ENCODE results near the gene PRKAR1B.

PRKAR1B gene

DNA sequence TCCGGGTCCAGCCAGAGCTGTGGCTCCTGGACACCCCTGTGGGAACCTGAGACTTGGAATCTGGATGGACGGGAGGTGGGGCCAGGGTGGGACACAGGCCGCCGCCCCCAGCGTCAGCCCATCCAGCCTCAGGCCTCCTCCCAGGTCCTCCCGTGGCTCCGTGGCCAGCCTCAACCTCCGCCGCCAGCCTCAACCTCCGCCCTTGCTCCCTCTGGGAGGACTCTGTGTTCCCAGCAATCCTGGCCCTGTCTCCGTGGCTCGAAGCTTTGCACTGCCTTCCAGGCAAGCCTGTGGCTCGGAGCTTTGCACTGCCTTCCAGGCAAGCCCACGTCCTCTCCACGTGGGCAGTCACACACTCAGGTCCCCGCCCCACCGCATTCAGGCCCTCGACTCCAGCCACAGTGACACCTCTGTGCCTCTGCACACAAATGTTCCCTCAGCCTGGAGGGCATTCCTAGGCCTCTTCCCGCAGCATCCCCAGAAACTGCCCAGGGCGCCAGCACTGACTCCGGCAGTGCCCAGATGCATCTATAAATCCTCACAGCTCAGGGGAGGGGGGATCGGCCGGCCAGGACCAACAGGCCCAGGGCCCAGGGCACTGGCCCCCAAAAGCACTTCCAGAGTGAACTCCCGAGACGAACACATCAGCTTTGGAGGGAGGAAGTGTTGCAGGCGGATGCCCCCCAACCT, 162.8 kb downstream of the PRKAR1B start:
- TF ChIP-seq, protein P1, sequence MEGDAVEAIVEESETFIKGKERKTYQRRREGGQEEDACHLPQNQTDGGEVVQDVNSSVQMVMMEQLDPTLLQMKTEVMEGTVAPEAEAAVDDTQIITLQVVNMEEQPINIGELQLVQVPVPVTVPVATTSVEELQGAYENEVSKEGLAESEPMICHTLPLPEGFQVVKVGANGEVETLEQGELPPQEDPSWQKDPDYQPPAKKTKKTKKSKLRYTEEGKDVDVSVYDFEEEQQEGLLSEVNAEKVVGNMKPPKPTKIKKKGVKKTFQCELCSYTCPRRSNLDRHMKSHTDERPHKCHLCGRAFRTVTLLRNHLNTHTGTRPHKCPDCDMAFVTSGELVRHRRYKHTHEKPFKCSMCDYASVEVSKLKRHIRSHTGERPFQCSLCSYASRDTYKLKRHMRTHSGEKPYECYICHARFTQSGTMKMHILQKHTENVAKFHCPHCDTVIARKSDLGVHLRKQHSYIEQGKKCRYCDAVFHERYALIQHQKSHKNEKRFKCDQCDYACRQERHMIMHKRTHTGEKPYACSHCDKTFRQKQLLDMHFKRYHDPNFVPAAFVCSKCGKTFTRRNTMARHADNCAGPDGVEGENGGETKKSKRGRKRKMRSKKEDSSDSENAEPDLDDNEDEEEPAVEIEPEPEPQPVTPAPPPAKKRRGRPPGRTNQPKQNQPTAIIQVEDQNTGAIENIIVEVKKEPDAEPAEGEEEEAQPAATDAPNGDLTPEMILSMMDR (IDR thresholded peaks at IDR 0.05; ENCODE audit: insufficient read depth, low read length, poor library complexity, severe bottlenecking): no peak
- DNase-seq (ENCODE audit: extremely low read depth, insufficient read length): no peak
- Histone ChIP-seq H3K27me3 (replicated peaks; ENCODE audit: control insufficient read depth, insufficient read depth, low read length) (no peaks in the 10 kb centered on the region), H3K36me3 (ENCODE audit: control insufficient read depth, insufficient read depth, low read length) (no peaks in the 10 kb centered on the region), H3K4me3 (replicated peaks; ENCODE audit: low read depth, low read length) (no peak overlapping the region)

DNA sequence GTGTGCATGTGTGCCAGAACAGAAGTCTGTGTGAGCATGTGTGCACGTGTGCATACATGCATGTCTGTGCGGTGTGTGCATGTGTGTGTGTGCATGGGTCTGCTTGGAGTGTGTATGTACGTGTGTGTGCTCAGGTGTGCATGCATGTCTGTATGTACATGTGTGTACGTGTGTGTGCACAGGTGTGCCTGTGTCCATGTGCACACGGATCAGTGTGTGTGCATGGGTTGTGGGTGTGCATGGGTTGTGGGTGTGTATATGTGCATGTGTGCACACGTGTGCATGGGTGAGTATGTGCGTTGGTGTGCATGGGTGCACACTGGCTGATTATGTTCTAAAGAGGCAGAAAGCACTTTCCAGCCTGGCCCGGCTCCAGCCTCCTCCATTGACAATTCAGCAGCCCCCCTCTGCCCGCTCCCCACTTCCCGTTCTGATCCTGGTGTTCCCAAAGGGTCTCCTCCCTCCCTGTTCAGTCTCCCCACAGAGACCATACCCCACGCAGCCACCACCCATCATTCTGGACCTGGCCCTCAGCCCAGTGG, 163.4 kb downstream of the PRKAR1B start:
- Histone ChIP-seq H3K36me3 (ENCODE audit: control insufficient read depth, insufficient read depth, low read length) (no peaks in the 10 kb centered on the region), H3K27me3 (replicated peaks; ENCODE audit: control insufficient read depth, insufficient read depth, low read length) (no peaks in the 10 kb centered on the region), H3K4me3 (replicated peaks; ENCODE audit: low read depth, low read length) (no peak overlapping the region)
- TF ChIP-seq, protein P1 (IDR thresholded peaks at IDR 0.05; ENCODE audit: insufficient read depth, low read length, poor library complexity, severe bottlenecking): no peak
- no peak for DNase-seq (ENCODE audit: extremely low read depth, insufficient read length)

GRCh38 chr7:562789-563628, 164.1 kb downstream of the PRKAR1B start:
- TF ChIP-seq, protein P1 (IDR thresholded peaks at IDR 0.05; ENCODE audit: insufficient read depth, low read length, poor library complexity, severe bottlenecking): no peak
- no peak overlapping the region for H3K4me3 ChIP-seq (replicated peaks; ENCODE audit: low read depth, low read length)
- DNase-seq (ENCODE audit: extremely low read depth, insufficient read length): no peak
- no peaks in the 10 kb centered on the region for H3K27me3 ChIP-seq (replicated peaks; ENCODE audit: control insufficient read depth, insufficient read depth, low read length)
- H3K36me3 ChIP-seq (ENCODE audit: control insufficient read depth, insufficient read depth, low read length): no peaks in the 10 kb centered on the region

GRCh38 chr7:562374-562675, 164.8 kb downstream of the PRKAR1B start:
- Histone ChIP-seq H3K36me3 (ENCODE audit: control insufficient read depth, insufficient read depth, low read length) (no peaks in the 10 kb centered on the region), H3K4me3 (replicated peaks; ENCODE audit: low read depth, low read length) (no peak overlapping the region), H3K27me3 (replicated peaks; ENCODE audit: control insufficient read depth, insufficient read depth, low read length) (no peaks in the 10 kb centered on the region)
- TF ChIP-seq, protein P1 (IDR thresholded peaks at IDR 0.05; ENCODE audit: insufficient read depth, low read length, poor library complexity, severe bottlenecking): no peak
- no peak for DNase-seq (ENCODE audit: extremely low read depth, insufficient read length)

DNA sequence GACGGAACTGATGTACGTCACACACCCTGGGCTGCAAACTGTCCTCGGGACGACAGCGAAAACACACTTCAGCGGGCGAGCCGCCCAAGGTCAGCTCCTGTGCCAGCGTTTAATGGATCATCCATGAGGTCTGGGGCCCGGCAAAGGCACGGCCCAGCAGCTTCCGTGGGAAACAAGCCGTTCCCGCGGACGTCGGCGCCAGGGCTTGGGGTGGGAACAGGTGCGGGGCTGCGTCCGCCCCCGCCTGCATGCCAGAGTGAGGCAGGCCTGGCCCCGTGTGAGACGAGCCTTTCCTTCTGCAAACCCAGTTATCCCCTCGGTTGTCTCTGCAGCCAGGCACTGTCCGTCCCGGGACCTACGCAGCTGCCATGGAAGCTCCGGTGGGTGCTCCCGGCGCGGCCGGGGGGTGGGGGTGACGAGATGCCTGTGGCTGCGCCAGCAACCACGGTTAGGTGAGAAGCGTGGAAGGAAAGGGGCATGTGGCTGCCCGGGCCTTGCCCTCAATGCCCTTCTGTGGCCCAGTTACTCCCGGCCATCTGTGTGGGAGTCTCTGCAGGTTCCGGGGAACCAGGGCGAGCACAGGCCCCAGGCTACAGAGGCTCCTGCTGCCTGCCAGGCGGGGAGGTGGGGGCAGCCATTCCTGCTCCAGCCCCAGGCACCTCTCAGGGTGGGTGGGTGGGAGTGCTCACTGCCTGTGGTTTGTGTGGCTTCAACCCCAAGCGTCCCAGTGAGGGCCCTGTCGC, 165.3 kb downstream of the PRKAR1B start:
- no peak overlapping the region for H3K4me3 ChIP-seq (replicated peaks; ENCODE audit: low read depth, low read length)
- DNase-seq (ENCODE audit: extremely low read depth, insufficient read length): no peak
- TF ChIP-seq, protein P1 (IDR thresholded peaks at IDR 0.05; ENCODE audit: insufficient read depth, low read length, poor library complexity, severe bottlenecking): no peak
- H3K27me3 ChIP-seq (replicated peaks; ENCODE audit: control insufficient read depth, insufficient read depth, low read length): no peaks in the 10 kb centered on the region
- H3K36me3 ChIP-seq (ENCODE audit: control insufficient read depth, insufficient read depth, low read length): no peaks in the 10 kb centered on the region
